ENCODE data around the gene HOXC12.

Gene HOXC12

DNA sequence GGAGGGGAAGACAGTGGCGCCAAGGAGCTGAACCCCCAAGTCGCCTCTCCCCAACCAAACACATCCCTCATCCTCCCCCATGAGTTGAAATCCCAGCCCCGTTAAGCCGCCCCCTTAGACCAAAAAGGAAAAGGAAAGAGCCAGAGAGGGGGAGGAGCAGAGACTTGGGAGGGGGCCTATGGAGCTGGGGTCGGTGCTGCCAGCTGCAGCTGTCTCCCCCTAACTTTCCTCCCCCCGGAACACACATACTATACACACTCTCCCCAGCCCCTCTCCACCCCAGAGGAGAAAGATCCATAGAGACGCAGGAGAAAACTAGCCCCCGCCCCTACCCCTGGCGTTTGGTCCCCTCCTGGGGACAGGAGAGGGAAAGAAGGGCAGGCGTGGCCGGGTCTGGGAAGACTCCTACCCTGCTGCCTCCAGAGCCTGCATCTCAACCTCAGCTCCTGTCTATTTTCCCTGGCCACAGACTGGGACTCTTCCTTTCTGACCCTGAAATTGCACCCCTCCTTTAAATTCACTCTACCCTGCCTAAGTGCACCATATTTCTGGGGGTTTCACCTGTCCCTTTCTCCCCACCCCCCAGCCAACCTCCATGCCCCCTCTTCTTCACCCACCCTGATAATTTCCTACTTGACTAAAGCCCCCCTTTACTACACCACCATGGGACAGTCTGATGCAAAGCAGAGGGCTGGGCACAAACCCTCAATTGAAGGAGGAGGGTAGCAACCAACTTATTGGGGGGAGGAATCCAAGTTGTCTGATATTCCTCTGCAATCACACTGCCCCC, 43.6 kb downstream of the HOXC12 start:
- DNase-seq: no peak

DNA sequence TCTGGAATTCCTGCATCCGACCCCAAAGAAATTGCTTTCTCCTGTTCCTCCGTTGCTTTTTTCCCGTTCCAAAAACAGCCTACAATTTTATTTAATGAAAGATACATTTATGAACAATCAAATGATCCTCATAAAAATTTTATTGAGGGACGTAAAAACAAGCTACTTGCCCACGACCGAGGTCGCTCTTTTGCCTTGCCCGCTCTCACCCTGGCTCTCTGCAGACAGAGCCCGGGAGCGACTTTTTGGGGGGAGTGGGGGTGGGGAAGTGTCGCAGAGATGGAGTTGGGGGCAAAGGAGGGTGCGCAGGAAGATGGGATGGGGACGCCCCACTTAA, 44.2 kb downstream of the HOXC12 start:
- no peak for DNase-seq

DNA sequence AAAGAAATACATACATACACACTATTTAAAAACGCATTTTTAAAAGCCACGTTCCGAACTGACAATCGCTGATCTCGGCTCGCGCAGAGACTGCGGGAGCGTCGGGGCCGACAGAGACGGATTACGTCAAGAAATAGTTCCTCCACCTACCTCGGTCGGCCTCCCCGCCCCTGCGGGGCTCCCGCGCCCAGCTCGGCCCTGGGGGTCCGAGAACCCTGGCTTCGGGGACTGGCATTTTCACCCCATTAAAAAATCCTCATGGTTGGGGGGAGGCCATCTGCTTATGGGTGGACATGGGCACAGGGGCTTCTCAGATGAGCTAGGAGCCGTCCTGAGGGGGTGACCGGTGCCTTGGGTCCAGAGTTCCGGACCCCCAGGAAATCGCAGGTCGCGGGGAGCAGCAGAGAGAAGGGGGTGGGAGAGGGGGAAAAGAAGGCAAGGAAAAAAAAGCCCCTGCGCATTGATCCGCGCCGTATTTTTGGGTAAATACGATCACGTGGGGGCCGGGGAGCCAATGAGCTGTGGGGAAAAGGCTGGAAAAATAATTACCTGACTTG, 44.9 kb downstream of the HOXC12 start:
- no peak for DNase-seq

DNA sequence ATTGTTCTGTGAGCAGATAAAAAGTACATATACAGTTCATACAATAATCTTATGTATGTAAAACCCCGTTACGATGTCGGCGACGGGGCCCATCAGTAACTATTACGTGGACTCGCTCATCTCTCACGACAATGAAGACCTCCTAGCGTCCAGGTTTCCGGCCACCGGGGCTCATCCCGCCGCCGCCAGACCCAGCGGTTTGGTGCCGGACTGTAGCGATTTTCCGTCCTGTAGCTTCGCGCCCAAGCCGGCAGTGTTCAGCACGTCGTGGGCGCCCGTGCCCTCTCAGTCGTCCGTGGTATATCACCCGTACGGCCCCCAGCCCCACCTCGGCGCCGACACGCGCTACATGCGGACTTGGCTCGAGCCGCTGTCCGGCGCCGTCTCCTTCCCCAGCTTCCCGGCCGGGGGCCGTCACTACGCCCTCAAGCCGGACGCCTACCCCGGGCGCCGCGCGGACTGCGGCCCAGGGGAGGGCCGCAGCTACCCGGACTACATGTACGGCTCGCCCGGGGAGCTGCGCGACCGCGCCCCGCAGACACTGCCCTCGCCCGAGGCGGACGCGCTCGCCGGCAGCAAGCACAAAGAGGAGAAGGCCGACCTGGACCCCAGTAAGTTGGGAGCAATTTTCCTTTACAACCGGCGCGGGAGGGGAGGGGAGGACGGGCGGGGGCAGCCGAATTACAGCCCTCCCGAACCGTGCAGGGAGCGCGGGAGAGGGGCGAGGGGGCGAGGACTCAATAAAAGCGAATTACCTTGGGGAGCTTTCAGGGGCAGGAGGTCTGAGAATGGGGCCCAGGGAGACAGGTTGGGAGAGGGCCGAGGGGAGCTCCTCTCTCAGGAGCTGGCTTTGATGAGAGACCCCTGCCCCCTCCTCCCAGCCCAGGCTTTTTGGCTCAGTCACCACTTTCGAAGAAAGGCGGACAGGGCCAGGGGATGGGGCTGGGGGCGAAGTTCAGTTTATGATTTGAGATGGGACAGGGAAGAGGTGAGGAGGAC, 45.7 kb downstream of the HOXC12 start, which contains the start of gene HOXC9:
HOXC9 (plus strand) TSS at position 46 of the 999 bp plus-strand sequence; CDS start at position 74, 28 bp downstream.
- DNase-seq: no peak

DNA sequence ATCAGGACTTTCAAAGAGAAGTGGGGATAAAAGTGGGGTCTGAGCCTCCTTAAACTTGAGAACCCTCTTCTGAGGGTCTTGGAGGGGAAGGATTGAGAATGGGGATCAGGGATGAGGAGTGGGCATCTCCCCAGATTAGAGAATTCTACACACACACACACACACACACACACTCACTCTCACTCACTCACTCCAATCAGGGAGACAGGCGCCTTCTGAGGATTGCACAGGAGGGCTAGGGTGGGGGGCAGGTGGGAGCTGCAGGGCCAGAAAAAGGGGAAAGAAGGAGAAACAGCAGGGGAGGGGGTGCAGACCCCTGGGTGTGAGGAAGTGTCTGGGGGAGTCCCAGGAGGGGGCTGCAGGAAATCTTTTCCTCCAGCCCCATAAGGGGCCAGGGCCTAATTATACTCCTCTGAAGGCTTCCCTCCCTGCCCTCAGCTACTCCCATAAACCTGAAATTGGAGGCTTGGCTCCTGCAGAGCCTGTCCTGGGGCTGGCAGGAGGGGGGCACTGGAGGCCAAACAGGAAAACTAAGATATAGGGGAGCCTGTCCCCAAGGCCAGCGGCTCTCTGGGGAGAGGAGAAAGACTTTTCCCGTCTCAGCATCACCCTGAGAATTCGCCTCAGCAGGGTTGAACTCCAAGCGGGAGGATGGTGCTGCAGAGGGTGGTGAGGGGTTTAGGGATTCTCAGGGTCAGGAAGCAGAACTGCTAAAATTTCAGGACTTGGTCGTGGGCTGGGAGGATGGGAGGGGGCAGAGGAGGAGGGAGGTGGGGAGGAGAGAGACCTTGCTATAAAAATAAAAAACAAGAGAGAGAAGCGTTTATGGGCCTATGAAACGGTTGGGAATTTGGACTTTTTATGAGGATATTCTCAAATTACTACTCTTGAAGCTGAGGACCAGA, 46.8 kb downstream of the HOXC12 start:
- no peak for DNase-seq

DNA sequence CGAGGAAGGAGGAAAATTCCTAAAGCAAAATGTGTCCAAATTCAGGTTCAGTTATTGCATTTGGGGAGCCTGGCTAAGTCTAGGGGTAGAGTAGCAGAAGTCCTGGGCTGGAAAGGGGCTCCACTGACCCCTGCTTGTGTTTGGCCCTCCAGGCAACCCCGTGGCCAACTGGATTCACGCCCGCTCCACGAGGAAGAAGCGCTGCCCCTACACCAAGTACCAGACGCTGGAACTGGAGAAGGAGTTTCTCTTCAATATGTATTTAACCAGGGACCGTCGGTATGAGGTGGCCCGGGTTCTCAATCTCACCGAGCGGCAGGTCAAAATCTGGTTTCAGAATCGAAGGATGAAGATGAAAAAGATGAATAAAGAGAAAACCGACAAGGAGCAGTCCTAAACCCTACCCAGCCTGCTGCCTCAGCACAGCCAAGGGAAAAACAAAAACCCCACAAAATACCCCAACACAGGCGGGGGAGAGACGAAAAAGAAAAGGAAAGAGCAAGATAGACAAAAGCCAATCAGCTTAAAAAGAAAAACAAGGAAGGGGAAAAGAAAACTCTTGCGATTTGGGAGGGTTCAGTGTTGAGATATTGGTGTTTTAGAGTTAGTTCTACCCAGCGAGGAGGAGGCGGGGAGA, 47.7 kb downstream of the HOXC12 start:
- DNase-seq: no peak

DNA sequence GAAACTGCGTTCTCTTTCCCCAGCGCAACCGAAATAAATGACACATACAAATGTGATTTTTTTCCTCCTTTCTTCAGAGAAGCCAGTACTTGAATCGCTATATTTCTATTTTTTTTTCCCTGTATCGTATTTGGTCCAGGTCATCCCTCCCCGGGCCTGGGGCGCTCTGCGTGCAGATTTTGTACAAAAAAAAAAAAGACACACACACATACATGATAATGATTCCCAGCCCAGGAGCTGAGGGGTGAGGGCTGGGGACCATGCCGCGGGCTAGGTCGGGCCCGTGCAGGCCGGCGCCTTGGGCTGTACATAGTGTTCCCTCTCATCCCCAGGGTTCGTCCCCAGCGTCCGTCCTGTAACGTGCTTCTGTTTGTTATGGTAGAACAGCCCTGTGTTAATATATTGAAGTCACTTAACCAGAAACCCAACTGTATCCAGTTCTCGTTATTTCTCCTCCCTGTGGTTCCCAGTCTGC, 48.2 kb downstream of the HOXC12 start:
- DNase-seq: no peak

DNA sequence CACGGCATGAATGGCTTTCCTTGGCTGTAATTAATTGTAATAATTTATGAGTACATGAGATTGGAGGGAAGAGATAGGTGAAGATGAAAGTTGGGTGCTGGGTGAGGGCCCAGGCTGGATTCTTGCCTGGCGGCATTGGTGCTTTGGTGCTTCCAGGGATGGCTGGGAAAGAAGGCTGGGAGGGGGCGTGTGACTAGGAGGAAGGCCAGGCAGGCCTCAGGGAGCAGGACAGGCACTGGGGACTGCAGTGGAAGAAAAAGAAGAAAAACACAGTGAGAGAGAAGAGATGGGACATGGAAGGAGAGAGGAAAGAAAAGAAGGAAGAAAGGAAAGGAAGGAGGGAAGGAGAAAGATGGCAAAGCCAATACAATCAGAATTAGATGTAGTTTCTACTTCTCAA, 48.9 kb downstream of the HOXC12 start:
- no peak for DNase-seq

DNA sequence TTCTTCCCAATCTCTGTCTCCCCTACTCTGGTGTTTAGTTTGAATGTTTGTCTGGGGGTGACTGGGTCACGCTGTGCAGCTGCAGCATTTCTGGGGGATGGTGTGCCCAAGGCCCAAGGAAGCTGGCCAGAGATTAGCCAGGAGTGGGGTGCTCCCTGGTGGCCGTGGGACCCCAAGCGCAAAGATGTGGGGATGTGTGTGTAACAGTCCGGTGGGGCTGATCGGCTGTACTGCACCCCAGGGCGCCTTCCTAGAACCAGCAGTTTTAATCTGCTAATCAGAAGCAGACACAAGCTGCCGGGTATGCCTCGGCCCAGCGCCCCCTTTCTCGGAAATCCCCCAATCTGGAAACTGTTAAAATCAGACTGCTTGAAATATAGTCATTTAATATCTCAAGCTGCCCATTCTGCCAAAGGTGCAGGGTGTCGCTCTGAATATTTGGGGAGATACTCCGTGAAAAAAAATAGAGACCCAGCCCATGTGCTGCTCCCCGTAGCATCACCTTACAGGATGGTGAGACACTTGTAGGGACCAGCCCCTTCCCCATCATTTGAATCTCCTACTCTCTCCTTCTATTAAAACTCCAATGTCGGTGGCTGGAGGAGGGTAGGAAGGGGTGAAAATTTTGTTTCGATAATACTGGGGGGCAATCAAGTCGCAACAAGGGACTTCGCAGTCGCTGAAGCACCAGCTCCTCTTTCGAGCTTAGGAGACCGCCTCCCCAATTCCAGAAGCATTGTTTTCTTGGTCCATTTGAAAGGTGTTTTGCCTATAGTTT, 49.5 kb downstream of the HOXC12 start:
- DNase-seq: no peak

DNA sequence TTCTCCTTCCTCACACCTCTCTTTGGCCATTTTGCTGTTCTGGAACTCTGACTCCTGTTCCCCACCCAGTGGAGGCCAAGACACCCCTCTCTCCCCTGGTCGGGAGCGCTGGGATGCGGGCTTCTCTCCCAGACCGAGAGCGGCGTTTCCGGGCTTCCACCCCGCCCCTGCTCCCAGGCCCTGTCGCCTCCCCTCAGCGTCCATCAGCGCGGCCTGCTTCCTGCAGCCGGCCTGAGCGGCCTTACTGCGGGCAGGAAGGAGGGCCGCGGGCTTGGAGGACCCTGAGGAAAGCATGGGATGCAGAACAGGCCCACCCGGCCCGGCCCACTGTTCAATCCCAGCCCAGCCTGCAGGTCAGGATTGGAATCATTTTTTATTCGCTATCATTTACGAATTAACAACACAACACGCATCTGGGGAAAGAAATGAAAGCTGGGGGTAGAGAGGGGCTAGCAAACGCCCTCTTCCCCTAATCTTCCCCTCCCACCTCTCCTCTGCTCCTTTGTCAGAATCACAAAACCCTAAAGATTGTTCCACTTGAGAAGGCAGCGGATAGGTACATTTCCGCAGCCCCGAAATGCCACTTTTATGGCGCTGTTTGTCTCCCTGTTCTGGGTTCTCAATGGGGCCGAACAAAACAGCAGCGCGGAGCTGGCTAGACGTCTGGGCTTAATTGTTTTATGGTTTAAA, 50.3 kb downstream of the HOXC12 start:
- DNase-seq: no peak

DNA sequence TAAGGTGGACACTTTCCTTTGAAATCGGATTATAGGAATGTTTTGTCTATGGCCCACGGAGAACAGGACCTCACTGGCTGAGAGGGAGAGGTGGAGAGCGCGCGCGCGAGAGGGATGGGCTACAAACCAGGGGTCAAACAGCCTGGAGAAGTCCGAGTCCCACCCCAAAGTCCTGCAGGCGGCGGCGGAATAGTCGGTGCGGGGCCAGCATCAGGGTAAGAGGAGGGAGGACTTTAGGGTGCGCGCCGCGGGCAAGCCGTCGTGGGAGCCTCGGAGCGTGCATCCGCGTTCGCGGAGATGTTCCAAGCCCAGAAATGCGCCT, 50.8 kb downstream of the HOXC12 start:
- DNase-seq: no peak

DNA sequence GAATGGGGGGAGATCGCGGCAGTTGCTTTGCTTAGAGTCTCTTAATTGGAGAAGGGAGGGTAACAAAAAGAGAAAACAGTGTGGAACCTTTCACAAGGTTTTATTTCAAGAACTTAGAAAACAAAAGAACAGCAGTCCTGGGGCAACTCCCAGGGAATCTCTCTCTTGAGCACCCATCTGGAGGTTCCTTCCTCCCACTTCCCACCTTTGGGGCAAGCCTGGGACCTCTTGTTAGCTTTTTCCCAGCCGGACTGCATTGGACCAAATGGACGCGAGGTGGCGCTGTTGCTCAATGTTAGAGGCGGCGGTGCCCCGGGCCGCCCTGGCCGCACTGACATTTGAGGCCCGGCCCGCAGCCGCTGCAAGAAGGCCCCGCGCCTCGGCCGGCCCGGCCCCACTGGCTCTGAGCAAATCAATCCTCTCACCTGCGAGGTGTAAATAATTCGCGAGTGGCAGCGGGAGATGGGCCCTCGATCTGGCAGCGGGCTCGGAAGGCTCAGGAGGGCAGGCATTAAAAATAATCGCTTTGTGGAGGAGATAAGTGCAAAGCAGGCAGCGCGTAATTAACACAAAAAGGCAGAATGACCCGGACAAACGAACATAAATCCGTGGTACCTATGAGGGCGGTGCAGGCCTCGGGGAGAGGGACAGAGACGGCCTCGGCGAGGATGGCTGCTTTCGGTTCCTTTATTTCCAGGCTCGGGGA, 51.3 kb downstream of the HOXC12 start:
- no peak for DNase-seq

DNA sequence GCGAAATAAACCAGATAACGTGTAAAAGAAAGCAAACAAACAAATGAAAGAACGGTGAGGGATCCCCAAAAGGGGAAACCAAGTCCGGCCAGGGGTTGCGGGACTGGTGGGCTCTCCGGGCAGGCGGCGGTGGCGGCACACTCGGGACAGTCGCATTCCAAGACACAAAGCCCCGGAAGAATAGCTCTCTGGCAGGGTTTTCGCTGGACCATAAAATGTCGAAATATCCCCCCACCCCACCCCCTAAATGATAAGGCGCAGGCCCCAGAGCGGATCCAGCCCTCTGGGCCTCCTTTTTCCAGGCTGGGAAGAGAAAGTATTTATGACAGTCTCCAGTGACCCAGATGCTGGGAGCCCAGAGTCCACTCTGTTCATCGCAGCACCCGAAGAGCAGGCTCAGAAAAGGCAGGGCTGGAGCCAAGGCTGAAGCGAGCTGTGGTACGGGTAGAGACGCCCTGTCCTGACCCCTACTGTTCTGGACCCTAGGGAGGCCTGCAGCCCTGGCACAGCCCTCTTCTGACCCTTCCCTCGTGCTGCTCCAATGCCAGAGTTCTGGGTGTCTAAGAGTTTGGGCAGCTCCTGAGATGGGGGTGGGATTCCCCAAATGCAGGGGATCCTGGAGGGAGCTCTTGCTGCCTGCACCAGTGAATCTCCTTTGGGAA, 52.0 kb downstream of the HOXC12 start:
- DNase-seq: no peak

DNA sequence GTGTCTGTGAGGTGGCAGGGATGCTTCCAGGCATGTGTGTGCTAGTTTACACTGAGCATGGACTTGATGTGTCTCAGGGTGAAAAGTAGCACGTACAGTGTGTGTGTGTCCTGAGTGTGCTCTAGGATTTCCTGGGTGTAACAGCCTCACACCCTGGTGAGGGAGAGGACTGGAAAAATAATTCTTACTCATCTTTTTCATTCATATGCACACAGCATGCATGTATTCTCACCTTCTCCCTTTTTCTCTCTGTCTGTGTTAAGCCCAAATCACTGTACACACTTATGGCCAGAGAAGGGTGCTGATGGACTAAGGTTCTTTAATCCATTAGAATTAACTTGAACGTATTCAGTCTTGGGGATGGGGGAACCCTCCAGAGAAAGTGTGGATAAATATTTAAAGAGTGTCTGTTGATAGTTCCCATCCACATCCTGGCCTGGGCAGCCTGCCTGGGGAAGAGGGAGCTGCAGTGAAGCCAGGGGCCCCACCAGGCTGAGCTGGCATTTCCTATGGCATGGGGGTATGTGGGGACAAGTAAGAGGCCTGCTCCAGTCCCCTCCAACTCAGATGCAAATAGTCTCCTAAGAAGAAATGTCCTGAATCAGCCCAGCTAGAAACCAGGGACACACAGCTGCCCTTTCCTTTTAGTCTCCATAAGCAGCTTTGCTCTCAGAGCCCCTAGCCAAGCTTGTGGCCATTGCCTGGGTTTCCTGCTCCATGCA, 53.0 kb downstream of the HOXC12 start:
- no peak for DNase-seq

DNA sequence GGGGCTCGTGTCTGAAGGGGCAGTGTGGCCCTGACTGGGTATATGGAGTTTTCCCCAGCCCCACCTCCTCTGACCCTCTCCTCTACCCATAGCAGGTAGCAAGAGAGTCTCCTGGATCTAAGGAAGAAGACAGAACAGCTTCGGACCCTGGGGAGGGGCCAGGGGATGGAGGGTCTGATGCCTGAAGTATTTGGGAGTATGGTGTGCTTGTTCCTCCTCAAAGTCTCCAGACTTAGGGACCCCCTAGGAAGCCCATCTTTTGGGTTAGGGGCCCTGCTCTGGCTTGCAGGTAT, 53.5 kb downstream of the HOXC12 start:
- no peak for DNase-seq
